NB4 (cell line): ENCODE measurements around the gene EXOC4.

Source experiments
- MYC ChIP-seq: IDR thresholded peaks from 2 replicates; pipeline ENCODE4 v1.6.1; 2011; ENCODE audit warnings: low read depth, low read length
- POLR2A ChIP-seq: IDR thresholded peaks from 2 replicates; pipeline ENCODE4 v1.6.1; 2011; ENCODE audit warnings: mild to moderate bottlenecking; ENCODE audit not compliant: insufficient read length; ENCODE audit errors: extremely low read depth
- TF ChIP-seq, protein P1 (sequence below): IDR thresholded peaks from one replicate; pipeline ENCODE4 v1.5.1; 2012; ENCODE audit warnings: low read depth, low read length

GRCh38 chr7:133859231-133859630 is 606.4 kb downstream of the EXOC4 start:
- TF ChIP-seq, protein P1, sequence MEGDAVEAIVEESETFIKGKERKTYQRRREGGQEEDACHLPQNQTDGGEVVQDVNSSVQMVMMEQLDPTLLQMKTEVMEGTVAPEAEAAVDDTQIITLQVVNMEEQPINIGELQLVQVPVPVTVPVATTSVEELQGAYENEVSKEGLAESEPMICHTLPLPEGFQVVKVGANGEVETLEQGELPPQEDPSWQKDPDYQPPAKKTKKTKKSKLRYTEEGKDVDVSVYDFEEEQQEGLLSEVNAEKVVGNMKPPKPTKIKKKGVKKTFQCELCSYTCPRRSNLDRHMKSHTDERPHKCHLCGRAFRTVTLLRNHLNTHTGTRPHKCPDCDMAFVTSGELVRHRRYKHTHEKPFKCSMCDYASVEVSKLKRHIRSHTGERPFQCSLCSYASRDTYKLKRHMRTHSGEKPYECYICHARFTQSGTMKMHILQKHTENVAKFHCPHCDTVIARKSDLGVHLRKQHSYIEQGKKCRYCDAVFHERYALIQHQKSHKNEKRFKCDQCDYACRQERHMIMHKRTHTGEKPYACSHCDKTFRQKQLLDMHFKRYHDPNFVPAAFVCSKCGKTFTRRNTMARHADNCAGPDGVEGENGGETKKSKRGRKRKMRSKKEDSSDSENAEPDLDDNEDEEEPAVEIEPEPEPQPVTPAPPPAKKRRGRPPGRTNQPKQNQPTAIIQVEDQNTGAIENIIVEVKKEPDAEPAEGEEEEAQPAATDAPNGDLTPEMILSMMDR: no peak
- TF ChIP-seq POLR2A: no peak
- TF ChIP-seq MYC: no peak
